ENCODE results near the gene ARRDC1.

DNA sequence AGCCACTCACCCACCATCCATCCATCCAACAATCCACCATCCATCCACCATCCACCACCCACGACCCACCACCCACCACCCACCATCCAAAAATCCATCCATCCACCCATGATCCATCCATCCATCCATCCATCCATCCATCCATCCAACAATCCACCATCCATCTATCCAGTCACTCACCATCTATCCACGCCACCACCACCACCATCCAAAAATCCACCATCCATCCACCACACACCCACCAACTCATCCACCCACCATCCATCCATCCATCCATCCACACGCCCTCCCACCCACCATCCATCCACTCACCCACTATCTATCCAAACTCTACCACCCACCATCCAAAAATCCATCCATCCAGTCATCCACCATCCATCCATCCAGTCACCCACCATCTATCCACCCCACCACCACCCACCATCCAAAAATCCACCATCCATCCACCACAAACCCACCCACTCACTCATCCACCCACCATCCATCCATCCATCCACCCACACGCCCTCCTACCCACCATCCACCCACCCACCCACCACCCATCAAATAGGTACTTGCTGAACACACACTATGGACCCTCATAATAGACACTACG lies 35.8 kb upstream of the ARRDC1 start:
- TF ChIP-seq, protein P1, sequence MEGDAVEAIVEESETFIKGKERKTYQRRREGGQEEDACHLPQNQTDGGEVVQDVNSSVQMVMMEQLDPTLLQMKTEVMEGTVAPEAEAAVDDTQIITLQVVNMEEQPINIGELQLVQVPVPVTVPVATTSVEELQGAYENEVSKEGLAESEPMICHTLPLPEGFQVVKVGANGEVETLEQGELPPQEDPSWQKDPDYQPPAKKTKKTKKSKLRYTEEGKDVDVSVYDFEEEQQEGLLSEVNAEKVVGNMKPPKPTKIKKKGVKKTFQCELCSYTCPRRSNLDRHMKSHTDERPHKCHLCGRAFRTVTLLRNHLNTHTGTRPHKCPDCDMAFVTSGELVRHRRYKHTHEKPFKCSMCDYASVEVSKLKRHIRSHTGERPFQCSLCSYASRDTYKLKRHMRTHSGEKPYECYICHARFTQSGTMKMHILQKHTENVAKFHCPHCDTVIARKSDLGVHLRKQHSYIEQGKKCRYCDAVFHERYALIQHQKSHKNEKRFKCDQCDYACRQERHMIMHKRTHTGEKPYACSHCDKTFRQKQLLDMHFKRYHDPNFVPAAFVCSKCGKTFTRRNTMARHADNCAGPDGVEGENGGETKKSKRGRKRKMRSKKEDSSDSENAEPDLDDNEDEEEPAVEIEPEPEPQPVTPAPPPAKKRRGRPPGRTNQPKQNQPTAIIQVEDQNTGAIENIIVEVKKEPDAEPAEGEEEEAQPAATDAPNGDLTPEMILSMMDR (conservative IDR thresholded peaks at IDR 0.05; ENCODE audit: low read depth, low read length): no peak
- TF ChIP-seq EZH2 (IDR thresholded peaks at IDR 0.05; ENCODE audit: borderline replicate concordance, low read depth, low read length, poor library complexity, severe bottlenecking): no peak
